VCaP (cell line): Measurements from ENCODE around the gene ACE.
A peak's percentile ranks its signal among the peaks of the same experiment; 100 is the strongest.

ENCODE experiments used
- H3K27ac ChIP-seq: fragments of 450-650 bp; 2 replicates; pipeline ENCODE4 v1.5.1; 2017
- TF ChIP-seq, protein P1 (sequence below): fragments of 450-650 bp; conservative IDR thresholded peaks from 2 replicates; pipeline ENCODE4 v1.5.1; 2017; ENCODE audit warnings: mild to moderate bottlenecking, moderate library complexity

The ACE gene

GRCh38 chr17:63445065-63445464 lies 31.8 kb upstream of the ACE start:
- TF ChIP-seq, protein P1, sequence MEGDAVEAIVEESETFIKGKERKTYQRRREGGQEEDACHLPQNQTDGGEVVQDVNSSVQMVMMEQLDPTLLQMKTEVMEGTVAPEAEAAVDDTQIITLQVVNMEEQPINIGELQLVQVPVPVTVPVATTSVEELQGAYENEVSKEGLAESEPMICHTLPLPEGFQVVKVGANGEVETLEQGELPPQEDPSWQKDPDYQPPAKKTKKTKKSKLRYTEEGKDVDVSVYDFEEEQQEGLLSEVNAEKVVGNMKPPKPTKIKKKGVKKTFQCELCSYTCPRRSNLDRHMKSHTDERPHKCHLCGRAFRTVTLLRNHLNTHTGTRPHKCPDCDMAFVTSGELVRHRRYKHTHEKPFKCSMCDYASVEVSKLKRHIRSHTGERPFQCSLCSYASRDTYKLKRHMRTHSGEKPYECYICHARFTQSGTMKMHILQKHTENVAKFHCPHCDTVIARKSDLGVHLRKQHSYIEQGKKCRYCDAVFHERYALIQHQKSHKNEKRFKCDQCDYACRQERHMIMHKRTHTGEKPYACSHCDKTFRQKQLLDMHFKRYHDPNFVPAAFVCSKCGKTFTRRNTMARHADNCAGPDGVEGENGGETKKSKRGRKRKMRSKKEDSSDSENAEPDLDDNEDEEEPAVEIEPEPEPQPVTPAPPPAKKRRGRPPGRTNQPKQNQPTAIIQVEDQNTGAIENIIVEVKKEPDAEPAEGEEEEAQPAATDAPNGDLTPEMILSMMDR = no peak
- peak overlapping the region; percentile 98 for H3K27ac ChIP-seq

- peak overlapping the region; percentile 98 for H3K27ac ChIP-seq
- TF ChIP-seq, protein P1 = no peak
Measured at GRCh38 chr17:63445571-63445953, 31.3 kb upstream of the ACE start.

- peak within 1 kb of the TSS; percentile 98 for H3K27ac ChIP-seq
- TF ChIP-seq, protein P1 = peak; percentile 64
Measured at GRCh38 chr17:63445954-63446752, 30.7 kb upstream of the ACE start, which contains the start of gene CYB561. Gene CYB561, minus strand, starts transcription at chr17:63446306. Its CDS starts 8,759 bp downstream, at chr17:63437547.

- H3K27ac ChIP-seq = peak overlapping the region; percentile 98
- TF ChIP-seq, protein P1 = peak; percentile 57
Measured at GRCh38 chr17:63446753-63447470, 29.9 kb upstream of the ACE start.

DNA sequence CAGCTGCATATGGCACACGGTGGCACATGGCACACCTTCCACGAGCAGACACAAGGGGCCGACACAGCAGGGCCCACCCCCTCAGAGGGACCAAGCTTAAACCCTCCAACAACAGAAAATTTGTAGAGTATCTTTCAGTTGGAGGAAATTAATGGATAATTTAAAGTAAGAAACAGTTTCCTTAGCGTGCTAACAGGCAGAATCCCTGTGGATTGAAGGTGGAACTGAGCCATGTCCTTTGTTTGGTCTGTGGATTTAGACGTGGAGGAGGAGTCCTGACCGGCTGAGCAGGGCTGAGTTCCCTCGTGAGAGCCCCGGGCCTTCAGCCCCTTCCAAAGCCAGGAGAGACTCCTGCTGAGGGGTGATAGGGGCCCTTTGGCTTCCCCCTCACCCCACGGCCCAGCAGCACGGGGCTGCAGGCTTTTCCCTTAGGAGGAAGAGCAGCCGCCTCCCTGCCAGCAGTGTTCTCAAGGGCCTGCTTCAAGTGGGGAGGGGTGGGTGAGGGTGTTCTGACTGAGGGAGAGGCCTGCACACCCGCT lies 29.3 kb upstream of the ACE start:
- TF ChIP-seq, protein P1 = no peak
- peak overlapping the region; percentile 98 for H3K27ac ChIP-seq

GRCh38 chr17:63448655-63449054 lies 28.2 kb upstream of the ACE start:
- H3K27ac ChIP-seq = peak overlapping the region; percentile 98
- TF ChIP-seq, protein P1 = no peak

DNA sequence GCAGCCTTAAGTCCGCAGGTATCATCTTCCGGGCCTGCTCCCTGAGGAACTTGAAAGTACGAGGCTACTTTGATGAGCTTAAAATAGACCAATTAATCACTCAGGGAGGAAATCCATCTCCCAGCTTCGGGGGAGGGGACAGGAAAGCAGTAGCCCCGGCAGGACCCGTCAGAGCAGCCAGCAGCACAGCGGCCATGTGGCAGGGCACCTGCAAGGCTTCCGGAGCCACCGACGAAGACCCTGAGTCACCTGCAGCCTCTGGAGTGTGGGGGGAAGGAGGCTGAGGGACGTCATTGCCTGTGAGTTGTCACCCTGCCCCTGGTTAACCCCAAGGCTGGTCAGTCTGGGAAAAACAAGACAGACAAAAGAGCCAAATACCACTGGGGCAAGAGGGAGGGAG lies 26.3 kb upstream of the ACE start:
- TF ChIP-seq, protein P1 = no peak
- H3K27ac ChIP-seq = no peak overlapping the region
